ENCODE data around the gene SMAD6.

Gene SMAD6

GRCh38 chr15:66760968-66761725 is 59.1 kb downstream of the SMAD6 start:
- no peak for DNase-seq

DNA sequence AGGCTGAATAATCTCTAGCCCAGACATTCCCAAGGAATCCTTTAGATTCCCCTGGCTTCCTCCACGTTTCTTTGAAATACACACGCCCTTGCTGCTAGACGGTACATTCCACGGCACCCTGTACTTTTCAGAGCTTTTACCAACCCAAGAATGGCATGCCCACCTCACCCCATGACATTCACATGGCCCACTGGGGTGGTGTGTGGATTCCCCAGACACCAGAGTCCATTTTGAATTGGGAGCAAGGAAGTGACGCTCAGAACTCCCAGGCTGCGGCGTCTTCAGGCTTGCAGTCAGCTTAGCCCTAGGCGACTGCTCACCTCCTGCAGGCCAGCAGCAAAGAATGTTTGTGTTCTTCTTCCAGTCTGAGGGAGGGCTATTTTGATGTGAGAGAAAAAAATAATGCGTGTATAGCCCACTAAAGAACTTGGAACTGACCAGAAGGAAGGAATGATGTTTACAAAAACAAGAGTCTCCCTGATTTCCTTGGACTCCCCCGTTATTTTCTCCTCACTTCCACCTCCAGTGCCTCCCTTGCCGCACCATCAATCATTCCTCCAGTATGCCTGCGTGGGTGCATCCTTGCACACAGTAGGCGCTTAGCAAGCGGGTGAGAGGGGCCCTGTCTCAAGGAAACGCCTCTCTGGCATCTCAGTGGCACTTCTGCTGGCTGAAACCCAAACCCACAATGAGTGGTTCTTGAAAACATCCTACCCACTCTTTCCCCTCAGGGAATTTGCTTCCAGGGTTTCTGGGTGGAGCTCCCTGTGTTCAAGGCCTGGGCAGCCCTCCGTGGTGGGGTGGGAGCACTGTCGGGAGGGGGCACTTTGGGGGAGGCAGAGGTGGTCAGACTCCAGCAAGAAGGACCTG is 59.9 kb downstream of the SMAD6 start:
- peak; percentile 2 for DNase-seq

GRCh38 chr15:66763186-66764071 is 61.4 kb downstream of the SMAD6 start:
- peak; percentile 36 for DNase-seq

GRCh38 chr15:66764072-66764786 is 62.2 kb downstream of the SMAD6 start:
- DNase-seq: no peak

DNA sequence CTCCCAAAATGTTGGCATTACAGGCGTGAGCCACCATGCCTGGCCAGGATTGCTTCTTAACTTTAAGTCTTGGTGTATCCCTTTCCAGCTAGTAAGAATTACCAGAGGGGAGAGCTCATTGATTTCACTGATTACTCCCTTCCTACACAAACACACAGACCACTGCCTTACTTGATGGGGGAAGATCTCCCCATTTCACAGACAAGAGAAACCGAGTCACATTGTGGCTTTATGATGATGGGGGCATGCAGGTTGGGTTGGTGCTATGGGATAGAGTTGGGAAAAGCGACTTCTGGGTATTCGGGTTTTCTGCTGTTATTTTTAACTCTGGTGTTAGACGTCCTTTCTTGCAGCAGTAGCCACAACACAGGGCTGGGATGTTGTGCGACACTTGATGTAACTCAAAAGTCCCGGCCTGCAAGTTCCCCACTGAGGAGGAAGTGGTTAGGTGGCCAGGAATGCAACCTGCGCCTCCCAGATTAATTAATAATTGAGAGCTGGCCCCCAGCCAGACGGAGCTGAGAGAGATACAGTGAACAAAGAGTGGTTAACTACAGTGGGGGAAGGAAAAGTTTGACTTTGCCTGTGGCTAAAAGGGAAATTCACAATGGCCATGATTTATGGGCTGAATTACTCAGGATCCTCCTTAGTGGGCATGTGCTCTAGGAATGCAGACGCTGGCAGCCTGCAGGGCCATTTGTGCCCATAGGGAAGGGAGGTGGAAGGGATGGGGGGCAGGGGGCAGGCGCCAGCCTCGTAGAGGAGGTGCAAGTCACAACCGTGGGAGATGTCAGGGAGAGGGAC is 63.6 kb downstream of the SMAD6 start:
- DNase-seq: peak; percentile 46

GRCh38 chr15:66766282-66767230 is 64.5 kb downstream of the SMAD6 start:
- DNase-seq: no peak

DNA sequence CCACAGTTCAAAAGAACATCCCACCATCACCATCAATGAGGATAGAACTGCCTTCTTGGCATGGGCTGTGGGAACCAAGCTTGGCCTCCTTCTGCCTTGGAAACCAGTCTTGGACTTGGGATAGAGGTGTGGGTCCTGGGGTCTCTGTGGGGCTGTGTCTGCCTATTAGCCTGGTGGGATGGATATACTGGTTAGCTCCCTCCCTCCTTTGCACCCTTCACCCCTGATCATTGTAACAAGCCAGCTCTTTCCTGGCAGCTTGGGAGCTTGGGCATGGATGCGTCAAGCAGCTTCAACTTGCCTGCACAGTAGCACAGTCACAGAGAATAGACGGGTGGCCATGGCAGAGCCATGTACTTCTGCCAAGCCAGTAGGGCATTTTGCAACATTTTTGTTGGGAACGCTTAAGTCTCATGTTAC is 65.2 kb downstream of the SMAD6 start:
- no peak for DNase-seq

- no peak for DNase-seq
Observed at GRCh38 chr15:66768987-66769386, 67.0 kb downstream of the SMAD6 start.

DNA sequence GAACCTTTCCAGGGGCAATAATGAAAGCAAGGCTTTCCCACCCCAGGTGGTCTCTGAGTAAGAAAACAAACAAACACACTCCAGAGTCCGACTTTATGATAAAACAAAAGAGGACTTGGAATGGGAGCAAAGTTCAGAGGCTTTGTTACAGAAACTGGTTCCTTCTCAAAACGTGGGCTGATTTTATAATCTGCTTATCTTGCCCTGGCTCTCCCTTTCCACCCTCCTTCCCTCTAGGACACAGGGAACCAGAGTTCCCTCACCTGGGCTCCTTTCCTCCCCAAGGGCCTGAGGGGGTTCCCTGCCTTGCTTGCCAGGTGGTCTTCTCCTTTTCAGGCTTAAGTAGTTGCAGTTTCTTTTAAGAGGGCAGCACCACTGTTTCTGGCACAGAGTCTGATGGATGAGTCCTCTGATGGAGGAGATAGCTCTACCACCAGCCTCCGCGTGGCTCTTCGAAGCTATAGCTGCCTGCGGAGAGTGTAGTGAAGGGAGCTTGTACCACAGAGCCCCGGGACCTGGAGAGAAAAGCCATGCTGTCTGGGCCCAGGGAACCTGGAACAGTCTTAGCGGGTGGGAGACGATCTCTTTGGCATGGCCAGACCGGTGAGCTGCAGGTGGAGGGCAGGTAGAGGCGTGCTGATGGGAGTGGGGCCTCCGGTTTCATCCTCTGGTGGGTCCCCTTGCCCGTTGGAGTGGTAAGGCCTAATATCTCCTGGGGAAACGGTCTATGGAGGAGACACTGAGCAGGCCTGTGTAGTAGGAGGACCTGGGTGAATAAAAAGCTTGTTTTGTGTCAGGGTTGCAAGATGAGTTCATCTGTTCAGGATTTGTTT is 68.7 kb downstream of the SMAD6 start:
- DNase-seq: no peak

GRCh38 chr15:66771351-66771650 is 69.3 kb downstream of the SMAD6 start:
- no peak for DNase-seq

GRCh38 chr15:66772604-66773128 is 70.6 kb downstream of the SMAD6 start:
- no peak for DNase-seq

- DNase-seq: no peak
Observed at GRCh38 chr15:66773129-66773873, 71.3 kb downstream of the SMAD6 start.

DNA sequence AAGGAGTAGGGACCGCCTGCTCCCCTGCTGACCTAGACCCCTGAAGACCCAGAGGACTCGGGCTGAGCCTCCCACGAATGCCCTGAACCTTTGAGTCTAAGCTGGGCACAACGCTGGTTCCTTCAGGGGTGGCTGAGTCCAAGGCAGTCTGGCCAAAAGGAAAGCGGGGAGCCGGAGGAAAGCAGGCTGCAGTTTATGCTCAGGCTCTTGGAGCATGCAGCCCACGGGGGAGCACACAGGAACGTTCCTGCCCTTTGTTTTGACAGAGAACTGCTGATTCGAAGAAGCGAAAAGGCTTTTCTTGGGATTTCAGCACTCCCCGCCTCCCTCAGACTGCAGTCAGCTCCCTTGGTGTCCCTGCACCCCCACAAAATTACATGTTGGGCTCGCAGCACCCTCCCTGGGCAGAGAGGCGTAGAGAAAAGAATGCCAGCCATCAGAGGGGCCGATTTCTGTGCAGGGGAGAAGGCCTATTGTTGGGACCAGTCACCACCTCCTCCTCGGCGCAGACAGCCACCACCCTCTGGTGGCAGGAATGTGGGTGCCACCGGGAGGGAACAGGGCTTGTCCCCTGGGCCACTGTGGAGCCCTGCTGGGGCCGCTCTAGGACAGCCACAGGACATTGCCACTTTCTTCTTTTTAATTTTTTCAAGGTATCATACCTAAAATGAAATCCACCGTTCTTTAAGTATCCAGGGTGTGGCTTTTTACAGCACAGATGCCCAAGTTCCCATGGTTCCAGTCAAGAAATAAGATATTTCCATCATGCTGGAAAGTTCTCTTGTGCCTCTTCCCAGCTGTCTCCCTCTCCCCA is 72.2 kb downstream of the SMAD6 start:
- peak; percentile 34 for DNase-seq

DNA sequence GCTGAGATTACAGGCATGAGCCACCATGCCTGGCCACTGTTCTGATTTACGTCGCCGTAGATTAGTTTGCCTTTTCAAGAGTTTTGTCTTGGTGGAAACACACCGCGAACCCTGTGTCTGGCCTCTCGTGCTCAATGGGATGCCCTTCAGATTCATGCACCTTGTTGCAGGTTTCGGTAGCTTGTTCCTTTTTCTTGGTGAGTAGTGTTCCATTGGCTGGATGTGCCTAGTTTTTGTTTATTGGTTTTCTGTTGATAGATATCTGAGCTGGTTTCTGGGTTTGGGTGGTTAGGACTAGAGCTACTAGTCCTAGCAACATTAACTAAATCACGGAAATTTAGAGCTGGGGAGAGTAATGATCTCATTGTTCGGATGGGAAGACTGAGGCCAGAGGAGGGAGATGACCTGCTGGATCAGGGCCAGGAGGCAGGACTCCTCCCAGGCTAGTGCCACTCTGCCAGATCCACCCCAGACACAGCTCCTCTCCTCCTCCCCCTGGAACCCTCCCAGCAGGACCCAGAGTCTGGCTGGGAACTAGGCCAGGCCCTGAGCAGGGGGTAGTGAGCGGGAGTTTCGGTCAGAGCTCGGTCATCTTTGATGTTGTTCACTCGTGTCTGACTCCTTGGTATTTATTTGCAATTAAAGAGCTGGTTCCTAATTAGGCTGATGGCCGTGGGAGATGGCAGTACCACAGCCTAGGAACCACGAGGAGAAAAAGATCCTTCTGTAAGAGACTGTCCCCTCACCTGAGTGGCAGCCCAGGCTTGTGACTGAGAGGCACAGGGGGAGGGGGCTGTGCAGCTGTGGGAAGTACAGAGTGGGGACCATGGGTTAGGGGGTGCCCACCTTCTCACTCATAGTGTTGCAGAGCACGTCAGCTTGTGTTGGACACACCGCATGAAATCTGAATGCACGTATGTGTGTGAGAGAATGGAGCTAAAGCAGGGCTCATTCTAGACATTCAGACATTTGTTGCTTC is 73.4 kb downstream of the SMAD6 start:
- DNase-seq: no peak

- no peak for DNase-seq
Observed at GRCh38 chr15:66777054-66777453, 75.0 kb downstream of the SMAD6 start.

GRCh38 chr15:66777596-66778313 is 75.7 kb downstream of the SMAD6 start:
- DNase-seq: no peak

All from DMS79 treated with DMSO at 0.1 percent for 48 hours (cell line).